ENCODE measurements around the gene GNA14.

GNA14 gene

GRCh38 chr9:77384406-77384805 lies 263.7 kb downstream of the GNA14 start:
- no peak for DNase-seq

GRCh38 chr9:77375956-77376532 lies 272.1 kb downstream of the GNA14 start:
- no peak for DNase-seq

- no peak for DNase-seq
These were observed 273.9 kb downstream of the GNA14 start for GRCh38 chr9:77374266-77374665.
